WTC11 (cell line): ENCODE results near the gene DNAJB8.

Experiments
- CTCF ChIP-seq: fragments of 200-600 bp; IDR thresholded peaks from 2 replicates; pipeline ENCODE4 v1.8.0; 2022; ENCODE audit warnings: antibody characterized with exemption
- MAX ChIP-seq: sonication (generic); formaldehyde crosslinking; IDR thresholded peaks from 2 replicates; pipeline ENCODE4 v1.8.0; 2022; ENCODE audit warnings: mild to moderate bottlenecking, missing genetic modification reagents
- NR2C2 ChIP-seq: sonication (generic); formaldehyde crosslinking; IDR thresholded peaks from 2 replicates; pipeline ENCODE4 v1.8.0; 2022; ENCODE audit warnings: mild to moderate bottlenecking, missing genetic modification reagents
- PRDM15 ChIP-seq: sonication (generic); formaldehyde crosslinking; IDR thresholded peaks from 2 replicates; pipeline ENCODE4 v1.8.0; 2022; ENCODE audit warnings: missing genetic modification reagents
- ZNF121 ChIP-seq: sonication (generic); formaldehyde crosslinking; IDR thresholded peaks from 2 replicates; pipeline ENCODE4 v1.8.0; 2023; ENCODE audit warnings: missing genetic modification reagents
- ZNF232 ChIP-seq: sonication (generic); formaldehyde crosslinking; IDR thresholded peaks from 2 replicates; pipeline ENCODE4 v1.8.0; 2022; ENCODE audit warnings: mild to moderate bottlenecking, missing genetic modification reagents

DNA sequence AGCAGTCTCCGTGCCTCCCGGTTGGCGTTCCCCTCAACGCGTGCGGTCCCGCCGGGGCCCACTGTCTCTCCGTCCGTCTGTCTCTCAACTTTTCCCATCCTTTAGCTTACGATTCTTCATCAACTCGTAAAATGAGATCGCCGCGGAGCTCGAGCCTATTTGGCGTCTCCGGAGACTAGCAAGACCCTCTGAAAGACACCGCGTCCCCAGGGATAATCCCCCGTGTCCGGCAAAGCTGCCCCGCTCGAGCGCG, 22.9 kb upstream of the DNAJB8 start:
- TF ChIP-seq CTCF (no peak), MAX (CRISPR knock-in tag) (no peak), PRDM15 (CRISPR knock-in tag) (no peak), NR2C2 (CRISPR knock-in tag) (no peak), ZNF232 (CRISPR knock-in tag) (no peak), ZNF121 (CRISPR knock-in tag) (no peak)
